ENCODE data around the gene SOWAHD.
A peak's percentile ranks its signal among the peaks of the same experiment; 100 is the strongest.

SOWAHD gene

DNA sequence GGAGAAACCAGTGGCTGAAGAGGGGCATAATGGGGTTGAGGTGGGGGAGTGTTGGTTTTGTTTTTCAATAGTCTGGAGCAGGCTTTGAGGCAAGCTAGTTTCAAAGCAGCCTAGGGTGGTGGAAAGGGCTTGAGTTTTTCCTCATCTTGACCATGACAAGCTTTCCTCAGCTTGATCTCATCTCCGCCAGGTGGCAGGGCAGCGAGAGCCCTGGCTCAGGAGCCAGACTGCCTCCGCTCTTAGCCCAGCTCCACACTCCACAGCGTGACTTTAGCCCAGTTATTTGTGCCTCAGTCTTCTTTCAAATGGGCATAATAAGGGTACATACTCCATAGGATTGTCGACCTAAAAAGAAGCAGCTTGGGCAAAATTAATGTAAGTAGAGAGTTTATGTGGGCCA lies 29.9 kb upstream of the SOWAHD start:
- TF ChIP-seq, protein P1, sequence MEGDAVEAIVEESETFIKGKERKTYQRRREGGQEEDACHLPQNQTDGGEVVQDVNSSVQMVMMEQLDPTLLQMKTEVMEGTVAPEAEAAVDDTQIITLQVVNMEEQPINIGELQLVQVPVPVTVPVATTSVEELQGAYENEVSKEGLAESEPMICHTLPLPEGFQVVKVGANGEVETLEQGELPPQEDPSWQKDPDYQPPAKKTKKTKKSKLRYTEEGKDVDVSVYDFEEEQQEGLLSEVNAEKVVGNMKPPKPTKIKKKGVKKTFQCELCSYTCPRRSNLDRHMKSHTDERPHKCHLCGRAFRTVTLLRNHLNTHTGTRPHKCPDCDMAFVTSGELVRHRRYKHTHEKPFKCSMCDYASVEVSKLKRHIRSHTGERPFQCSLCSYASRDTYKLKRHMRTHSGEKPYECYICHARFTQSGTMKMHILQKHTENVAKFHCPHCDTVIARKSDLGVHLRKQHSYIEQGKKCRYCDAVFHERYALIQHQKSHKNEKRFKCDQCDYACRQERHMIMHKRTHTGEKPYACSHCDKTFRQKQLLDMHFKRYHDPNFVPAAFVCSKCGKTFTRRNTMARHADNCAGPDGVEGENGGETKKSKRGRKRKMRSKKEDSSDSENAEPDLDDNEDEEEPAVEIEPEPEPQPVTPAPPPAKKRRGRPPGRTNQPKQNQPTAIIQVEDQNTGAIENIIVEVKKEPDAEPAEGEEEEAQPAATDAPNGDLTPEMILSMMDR (IDR thresholded peaks at IDR 0.05; ENCODE audit: low read depth, low read length, missing control alignments) = no peak
- no peak for DNase-seq (ENCODE audit: extremely low read depth, low read depth)

DNA sequence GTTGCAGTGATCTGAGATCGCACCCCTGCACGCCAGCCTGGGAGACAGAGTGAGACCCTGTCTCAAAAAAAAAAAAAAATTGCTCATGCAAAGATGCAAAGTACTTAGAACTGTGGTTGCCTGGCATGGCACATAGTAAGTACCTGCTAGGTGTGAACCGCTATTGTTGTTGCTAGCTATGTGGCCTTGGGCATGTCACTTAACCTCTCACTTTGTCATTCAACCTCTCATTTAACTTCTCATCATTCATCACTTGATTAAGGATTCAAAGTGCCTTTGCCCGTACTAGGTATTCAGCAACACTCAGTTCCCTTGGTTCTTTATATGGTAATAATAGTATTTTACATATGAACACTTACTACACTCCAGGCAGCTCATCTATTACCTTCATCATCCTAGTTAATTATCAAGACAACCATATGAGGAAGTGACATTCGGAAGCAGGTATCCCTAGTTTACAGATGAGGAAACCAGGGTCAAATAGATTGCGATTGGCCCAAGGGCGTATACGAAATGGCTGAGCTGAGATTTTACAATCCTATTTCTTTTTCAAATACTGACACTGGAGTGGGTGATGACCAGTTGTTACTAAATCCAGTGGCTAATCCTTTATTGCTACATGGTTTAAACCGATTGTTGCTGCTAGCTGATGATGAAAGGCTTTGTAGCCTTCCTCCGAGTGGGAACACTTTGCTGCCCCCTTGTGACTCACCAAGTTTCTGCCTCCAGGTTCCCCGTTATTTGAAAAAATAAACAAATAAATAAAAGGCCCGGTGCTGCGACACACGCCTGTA lies 28.8 kb upstream of the SOWAHD start:
- TF ChIP-seq, protein P1 (IDR thresholded peaks at IDR 0.05; ENCODE audit: low read depth, low read length, missing control alignments) = peak; percentile 58
- DNase-seq (ENCODE audit: extremely low read depth, low read depth) = no peak

More for the DNA sequence above, 29.9 kb upstream of the SOWAHD start:
- no peak overlapping the region for H3K4me3 ChIP-seq (replicated peaks; ENCODE audit: low read depth, low read length)

DNA sequence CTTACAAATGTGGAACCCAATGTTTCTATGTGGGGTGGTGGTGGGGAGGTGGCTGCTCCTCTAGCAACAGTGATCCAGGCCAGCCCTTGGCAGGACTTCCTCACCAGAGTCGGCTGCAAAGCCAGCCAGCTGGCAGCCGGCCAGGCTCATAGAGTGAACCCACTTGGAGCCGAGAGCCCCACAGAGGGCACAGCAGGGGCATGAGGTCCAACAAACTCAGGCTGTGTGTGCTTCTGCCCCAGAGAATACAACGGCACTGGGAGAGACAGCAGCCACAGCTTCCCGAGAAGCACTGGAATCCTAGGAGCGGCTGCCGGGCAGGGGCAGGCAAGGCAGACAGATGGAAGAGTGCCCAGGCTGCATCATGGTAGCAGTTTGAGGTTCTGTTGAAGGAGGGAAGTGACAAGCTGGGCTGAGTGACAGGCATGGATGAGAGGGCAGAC lies 23.5 kb upstream of the SOWAHD start:
- DNase-seq (ENCODE audit: extremely low read depth, low read depth) = no peak
- TF ChIP-seq, protein P1 (IDR thresholded peaks at IDR 0.05; ENCODE audit: low read depth, low read length, missing control alignments) = no peak
- no peak overlapping the region for H3K4me3 ChIP-seq (replicated peaks; ENCODE audit: low read depth, low read length)

More for the DNA sequence above, 28.8 kb upstream of the SOWAHD start:
- H3K4me3 ChIP-seq (replicated peaks; ENCODE audit: low read depth, low read length) = no peak overlapping the region

DNA sequence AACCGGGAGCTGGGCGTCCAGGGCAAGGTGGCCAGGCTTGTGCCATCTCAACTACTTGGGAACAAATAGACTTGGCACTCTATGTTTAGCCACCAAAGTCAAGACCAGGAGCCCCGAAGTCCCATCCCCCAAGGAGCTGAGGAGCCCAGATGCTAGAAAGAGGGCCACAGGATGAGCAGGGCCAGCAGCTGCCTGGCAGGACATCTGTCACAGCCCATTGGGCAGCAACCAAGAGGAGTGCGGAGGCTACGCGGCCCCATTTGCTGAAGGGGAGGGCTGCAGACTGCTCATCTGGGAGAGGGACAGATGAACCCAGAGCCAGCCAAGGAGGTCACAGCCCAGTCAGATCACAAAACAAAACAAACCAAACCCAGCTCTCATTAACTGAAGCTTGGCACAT lies 22.9 kb upstream of the SOWAHD start:
- DNase-seq (ENCODE audit: extremely low read depth, low read depth) = no peak
- H3K4me3 ChIP-seq (replicated peaks; ENCODE audit: low read depth, low read length) = no peak overlapping the region
- TF ChIP-seq, protein P1 (IDR thresholded peaks at IDR 0.05; ENCODE audit: low read depth, low read length, missing control alignments) = no peak

DNA sequence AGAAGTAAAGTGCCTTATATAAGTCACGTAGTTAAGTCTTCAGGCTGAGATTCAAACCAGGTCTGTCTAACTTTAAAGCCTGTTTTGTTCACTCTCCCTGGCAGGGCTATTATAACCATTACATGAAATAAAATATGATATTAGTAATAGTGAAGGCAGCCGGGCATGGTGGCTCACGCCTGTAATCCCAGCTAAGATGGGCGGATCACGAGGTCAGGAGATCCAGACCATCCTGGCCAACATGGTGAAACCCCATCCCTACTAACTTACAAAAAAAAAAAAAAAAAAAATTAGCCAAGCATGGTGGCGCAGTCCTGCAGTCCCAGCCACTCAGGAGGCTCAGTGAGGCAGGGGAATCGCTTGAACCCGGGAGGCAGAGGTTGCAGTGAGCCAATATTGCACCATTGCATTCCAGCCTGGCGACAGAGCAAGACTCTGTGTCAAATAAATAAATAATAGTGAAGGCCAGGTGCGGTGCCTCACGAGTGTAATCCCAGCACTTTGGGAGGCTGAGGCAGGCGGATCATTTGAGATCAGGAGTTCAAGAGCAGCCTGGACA lies 22.1 kb upstream of the SOWAHD start:
- no peak overlapping the region for H3K4me3 ChIP-seq (replicated peaks; ENCODE audit: low read depth, low read length)
- TF ChIP-seq, protein P1 (IDR thresholded peaks at IDR 0.05; ENCODE audit: low read depth, low read length, missing control alignments) = no peak
- DNase-seq (ENCODE audit: extremely low read depth, low read depth) = no peak

DNA sequence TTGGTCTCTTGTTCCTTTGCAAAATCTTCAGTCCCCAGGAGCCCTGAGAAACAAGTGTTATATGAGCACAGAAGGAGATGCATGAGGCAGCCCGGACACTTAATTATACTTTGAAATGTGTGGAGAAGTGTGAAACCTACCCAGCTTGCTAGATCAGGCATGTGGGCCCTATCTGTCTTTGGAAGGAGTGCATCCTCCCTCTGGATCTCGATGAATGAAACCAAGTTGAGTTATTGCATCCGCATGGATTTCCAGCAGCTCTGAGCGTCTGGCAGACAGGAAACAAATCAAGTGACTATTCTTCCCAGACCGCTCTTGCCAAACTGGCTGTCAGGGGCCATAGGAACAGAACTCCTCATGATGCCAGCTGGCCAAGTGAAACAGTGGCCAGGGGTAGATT lies 19.6 kb upstream of the SOWAHD start:
- DNase-seq (ENCODE audit: extremely low read depth, low read depth) = no peak
- TF ChIP-seq, protein P1 (IDR thresholded peaks at IDR 0.05; ENCODE audit: low read depth, low read length, missing control alignments) = no peak
- H3K4me3 ChIP-seq (replicated peaks; ENCODE audit: low read depth, low read length) = no peak overlapping the region
